Measurements from ENCODE around the gene GTSF1L. TPM values are rescaled to one million over a fixed set of nuclear protein-coding genes. Genes with fewer than 3 reads are reported as not detected.

Gene GTSF1L
- total RNA-seq, 1 donor from 2014 or later, result not detected

DNA sequence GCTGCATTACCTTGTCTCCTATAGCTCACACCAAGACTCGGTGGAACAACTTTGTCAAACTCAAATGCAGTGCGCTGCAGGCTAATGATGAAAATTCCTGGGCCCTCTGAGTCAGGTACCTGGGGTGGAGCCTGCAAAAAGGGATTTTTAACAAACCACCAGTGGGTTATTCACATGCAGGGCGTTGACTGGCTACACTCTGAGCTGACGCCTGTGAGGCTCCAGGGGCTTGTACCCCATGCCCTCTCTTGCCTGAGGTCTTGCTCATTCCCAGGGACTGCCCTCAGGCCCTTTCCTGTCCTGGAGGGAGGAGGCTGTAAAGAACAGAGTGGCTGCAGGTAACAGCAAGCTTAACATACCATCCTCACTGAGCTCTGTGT, 9.2 kb downstream of the GTSF1L start:
- peaks cover 10% of the 10 kb centered on the region for H3K4me1 Mint-ChIP-seq
- no peaks in the 10 kb centered on the region for H3K27me3 Mint-ChIP-seq
- H3K4me3 Mint-ChIP-seq, result no peak overlapping the region
- no peak for DNase-seq
- no peak overlapping the region for H3K27ac Mint-ChIP-seq
- H3K9me3 Mint-ChIP-seq, result peaks cover 4% of the 10 kb centered on the region
- intact Hi-C loops (cut with micrococcal nuclease), result no loop called here
- H3K36me3 Mint-ChIP-seq (ENCODE audit: low read depth), result peaks cover 28% of the 10 kb centered on the region

DNA sequence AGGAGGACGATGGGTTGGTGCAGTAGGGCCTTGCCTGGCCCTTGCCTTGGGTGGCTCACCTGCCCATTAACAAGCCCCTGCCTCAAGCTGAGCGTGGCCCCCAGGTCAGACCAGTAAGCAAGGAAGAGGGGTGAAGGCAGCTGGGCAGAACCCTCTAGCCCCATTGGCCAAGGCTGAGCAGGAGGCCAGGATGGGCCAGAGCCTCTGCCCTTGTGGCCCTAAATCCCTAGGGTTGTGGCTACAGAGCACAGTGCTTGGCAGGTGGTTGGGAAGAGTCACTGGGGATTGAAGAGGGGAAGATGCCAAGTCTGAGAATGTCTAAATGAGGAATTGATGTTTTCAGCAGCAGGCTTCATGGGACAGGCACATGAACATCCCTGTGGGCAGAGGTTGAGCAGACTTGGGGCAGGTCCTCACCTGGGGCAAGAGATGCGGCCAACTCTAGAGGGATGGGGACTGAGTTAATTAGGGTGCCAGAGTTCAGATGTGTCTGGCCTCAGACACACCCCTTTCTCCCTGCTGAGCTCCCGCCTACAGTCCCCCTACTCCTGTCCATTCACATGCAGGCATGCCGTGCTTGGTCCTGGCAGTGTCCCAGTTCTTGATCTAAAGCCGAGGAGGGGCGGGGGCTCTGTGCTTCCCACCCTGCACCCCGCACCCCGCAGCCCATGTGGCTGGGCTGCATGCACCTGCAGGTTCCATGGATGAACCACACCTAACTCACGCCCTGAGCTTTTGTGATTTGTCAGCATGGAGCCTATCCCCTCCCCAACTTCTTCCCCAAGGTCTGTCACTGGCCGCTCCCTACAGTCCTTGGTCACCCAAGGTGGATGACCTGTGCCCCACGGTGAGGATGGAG, 9.8 kb downstream of the GTSF1L start:
- Mint-ChIP-seq H3K27me3 (no peaks in the 10 kb centered on the region), H3K36me3 (ENCODE audit: low read depth) (peaks cover 28% of the 10 kb centered on the region), H3K27ac (no peak overlapping the region), H3K4me3 (no peak overlapping the region), H3K4me1 (peaks cover 5% of the 10 kb centered on the region), H3K9me3 (peaks cover 4% of the 10 kb centered on the region)
- no peak for DNase-seq
- intact Hi-C loops (cut with micrococcal nuclease), result no loop called here

- H3K4me1 Mint-ChIP-seq, result peaks cover 3% of the 10 kb centered on the region
- H3K9me3 Mint-ChIP-seq, result peaks cover 4% of the 10 kb centered on the region
- H3K27ac Mint-ChIP-seq, result no peak overlapping the region
- H3K36me3 Mint-ChIP-seq (ENCODE audit: low read depth), result peaks cover 29% of the 10 kb centered on the region
- no peak for DNase-seq
- intact Hi-C loops (cut with micrococcal nuclease), result no loop called here
- H3K4me3 Mint-ChIP-seq, result no peak overlapping the region
- no peaks in the 10 kb centered on the region for H3K27me3 Mint-ChIP-seq
These were observed 10.7 kb downstream of the GTSF1L start for GRCh38 chr20:43716123-43716522.

GRCh38 chr20:43715511-43715910, 11.3 kb downstream of the GTSF1L start:
- H3K9me3 Mint-ChIP-seq, result peaks cover 4% of the 10 kb centered on the region
- no peak overlapping the region for H3K27ac Mint-ChIP-seq
- intact Hi-C loops (cut with micrococcal nuclease), result no loop called here
- no peak overlapping the region for H3K4me3 Mint-ChIP-seq
- no peaks in the 10 kb centered on the region for H3K27me3 Mint-ChIP-seq
- no peak for DNase-seq
- H3K4me1 Mint-ChIP-seq, result peaks cover 2% of the 10 kb centered on the region
- H3K36me3 Mint-ChIP-seq (ENCODE audit: low read depth), result peaks cover 31% of the 10 kb centered on the region

DNA sequence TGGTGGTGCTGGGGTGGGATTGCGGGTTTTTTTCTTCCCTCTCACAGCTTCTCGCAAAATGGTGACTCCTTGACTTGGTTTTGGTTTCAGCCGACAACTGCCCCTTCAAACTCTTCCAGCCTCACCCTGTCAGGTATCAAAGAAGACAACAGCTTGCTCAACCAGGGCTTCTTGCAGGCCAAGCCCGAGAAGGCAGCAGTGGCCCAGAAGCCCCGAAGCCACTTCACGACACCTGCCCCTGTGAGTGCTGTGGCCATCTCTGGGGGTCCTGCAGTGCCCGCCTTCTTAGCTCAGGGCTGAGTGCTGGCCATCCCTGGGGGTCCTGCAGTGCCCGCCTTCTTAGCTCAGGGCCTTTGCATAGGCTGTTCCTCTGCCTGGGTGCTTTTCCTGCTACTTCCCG, 11.8 kb downstream of the GTSF1L start:
- no peak overlapping the region for H3K27ac Mint-ChIP-seq
- H3K27me3 Mint-ChIP-seq, result no peaks in the 10 kb centered on the region
- DNase-seq, result no peak
- peaks cover 2% of the 10 kb centered on the region for H3K4me1 Mint-ChIP-seq
- H3K4me3 Mint-ChIP-seq, result no peak overlapping the region
- H3K9me3 Mint-ChIP-seq, result peaks cover 3% of the 10 kb centered on the region
- peaks cover 30% of the 10 kb centered on the region for H3K36me3 Mint-ChIP-seq (ENCODE audit: low read depth)
- intact Hi-C loops (cut with micrococcal nuclease), result no loop called here

DNA sequence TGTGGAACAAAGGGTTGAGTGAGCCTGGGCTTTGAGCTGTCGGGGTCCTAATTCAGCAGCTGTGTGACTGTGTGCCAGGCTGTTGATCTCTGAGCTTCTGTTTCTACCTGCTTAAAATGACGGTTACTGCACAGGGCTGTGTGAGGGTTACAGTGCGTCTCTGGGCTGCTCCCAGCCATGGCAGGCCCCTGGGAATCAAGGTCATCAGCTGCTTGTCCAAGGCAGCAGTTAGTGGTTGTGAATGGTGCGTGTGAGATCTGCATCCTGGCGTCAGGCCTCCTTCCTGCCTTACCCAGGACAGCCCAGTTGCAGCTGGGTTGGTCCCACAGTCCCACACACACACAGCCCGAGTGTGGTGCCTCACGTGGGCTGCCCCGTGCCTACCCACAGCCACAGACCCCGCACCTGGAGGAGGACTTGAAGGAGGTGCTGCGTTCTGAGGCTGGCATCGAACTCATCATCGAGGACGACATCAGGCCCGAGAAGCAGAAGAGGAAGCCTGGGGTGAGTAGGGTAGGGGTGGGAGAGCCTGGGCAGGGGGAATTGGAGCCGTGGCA, 15.6 kb downstream of the GTSF1L start:
- no peak overlapping the region for H3K27ac Mint-ChIP-seq
- intact Hi-C loops (cut with micrococcal nuclease), result no loop called here
- H3K36me3 Mint-ChIP-seq (ENCODE audit: low read depth), result peaks cover 37% of the 10 kb centered on the region
- no peaks in the 10 kb centered on the region for H3K9me3 Mint-ChIP-seq
- no peak for DNase-seq
- no peak overlapping the region for H3K4me3 Mint-ChIP-seq
- no peaks in the 10 kb centered on the region for H3K4me1 Mint-ChIP-seq
- no peaks in the 10 kb centered on the region for H3K27me3 Mint-ChIP-seq

DNA sequence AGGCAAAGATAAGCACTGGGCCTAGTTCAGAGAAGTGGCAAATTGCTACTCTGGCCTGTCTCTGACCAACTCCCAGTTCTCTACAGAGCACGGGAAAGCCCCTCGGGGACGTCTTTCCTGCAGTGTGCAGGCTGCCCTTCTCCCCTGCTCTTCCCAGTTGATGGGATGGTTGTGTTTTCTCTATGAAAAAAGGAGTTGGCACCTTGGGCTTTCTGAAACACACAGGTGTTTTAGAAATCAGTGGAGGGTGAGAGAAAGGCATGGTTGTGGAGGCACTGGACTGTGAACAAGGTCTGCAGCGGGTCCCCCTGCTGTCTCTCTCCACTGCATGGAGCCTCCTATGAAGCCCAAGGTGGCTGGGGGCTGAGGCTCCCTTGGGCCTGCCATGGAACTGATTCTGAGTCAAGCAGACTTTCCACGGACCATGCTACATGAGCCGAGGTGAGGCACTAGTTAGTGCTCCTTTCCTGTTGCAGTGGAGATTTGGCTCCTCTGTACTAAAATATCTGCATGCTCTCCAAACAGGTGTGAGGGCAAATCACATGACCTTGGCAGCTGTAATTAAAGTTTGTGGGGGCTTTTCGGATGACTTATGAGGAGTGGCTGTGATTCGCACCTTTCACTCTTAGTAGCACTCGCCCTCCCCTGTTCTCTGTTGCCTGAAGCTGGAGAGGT, 16.3 kb downstream of the GTSF1L start:
- Mint-ChIP-seq H3K4me3 (no peak overlapping the region), H3K36me3 (ENCODE audit: low read depth) (peaks cover 41% of the 10 kb centered on the region), H3K27ac (no peak overlapping the region), H3K9me3 (no peaks in the 10 kb centered on the region), H3K4me1 (no peaks in the 10 kb centered on the region), H3K27me3 (no peaks in the 10 kb centered on the region)
- intact Hi-C loops (cut with micrococcal nuclease), result no loop called here
- DNase-seq, result no peak

DNA sequence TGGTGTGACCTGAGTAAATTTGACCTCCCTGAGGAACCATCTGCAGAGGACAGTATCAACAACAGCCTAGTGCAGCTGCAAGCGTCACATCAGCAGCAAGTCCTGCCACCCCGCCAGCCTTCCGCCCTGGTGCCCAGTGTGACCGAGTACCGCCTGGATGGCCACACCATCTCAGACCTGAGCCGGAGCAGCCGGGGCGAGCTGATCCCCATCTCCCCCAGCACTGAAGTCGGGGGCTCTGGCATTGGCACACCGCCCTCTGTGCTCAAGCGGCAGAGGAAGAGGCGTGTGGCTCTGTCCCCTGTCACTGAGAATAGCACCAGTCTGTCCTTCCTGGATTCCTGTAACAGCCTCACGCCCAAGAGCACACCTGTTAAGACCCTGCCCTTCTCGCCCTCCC, 24.3 kb downstream of the GTSF1L start:
- Mint-ChIP-seq H3K36me3 (ENCODE audit: low read depth) (peaks cover 55% of the 10 kb centered on the region), H3K27ac (no peak overlapping the region), H3K9me3 (no peaks in the 10 kb centered on the region), H3K4me3 (no peak overlapping the region), H3K4me1 (peaks cover 5% of the 10 kb centered on the region), H3K27me3 (no peaks in the 10 kb centered on the region)
- no peak for DNase-seq
- intact Hi-C loops (cut with micrococcal nuclease), result no loop called here

DNA sequence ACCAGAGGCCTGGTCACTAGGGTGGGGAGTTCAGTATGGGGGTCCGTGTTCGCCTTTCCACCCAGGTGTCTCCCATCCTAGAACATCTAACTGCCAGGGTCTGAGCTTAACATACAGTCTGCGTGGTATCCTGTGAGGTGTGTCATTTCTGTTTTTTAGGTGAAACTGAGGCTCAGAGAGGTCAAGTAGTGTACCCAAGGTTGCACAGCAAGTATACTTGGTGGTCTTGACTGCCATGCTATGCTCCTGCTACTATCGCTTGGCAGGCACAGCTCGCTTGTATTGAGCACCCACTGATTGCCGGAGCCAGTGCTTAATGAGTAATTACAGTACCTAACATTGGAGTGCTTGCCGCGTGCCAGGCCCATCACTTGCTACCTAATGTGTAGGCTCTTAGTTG, 26.2 kb downstream of the GTSF1L start:
- H3K36me3 Mint-ChIP-seq (ENCODE audit: low read depth), result peaks cover 47% of the 10 kb centered on the region
- H3K27ac Mint-ChIP-seq, result no peak overlapping the region
- intact Hi-C loops (cut with micrococcal nuclease), result no loop called here
- no peak for DNase-seq
- H3K4me1 Mint-ChIP-seq, result peaks cover 5% of the 10 kb centered on the region
- no peak overlapping the region for H3K4me3 Mint-ChIP-seq
- no peaks in the 10 kb centered on the region for H3K27me3 Mint-ChIP-seq
- no peaks in the 10 kb centered on the region for H3K9me3 Mint-ChIP-seq

GRCh38 chr20:43699941-43700565, 26.7 kb downstream of the GTSF1L start:
- H3K27ac Mint-ChIP-seq, result no peak overlapping the region
- intact Hi-C loops (cut with micrococcal nuclease), result no loop called here
- DNase-seq, result no peak
- no peaks in the 10 kb centered on the region for H3K9me3 Mint-ChIP-seq
- H3K4me1 Mint-ChIP-seq, result peaks cover 5% of the 10 kb centered on the region
- no peak overlapping the region for H3K4me3 Mint-ChIP-seq
- H3K27me3 Mint-ChIP-seq, result no peaks in the 10 kb centered on the region
- peaks cover 43% of the 10 kb centered on the region for H3K36me3 Mint-ChIP-seq (ENCODE audit: low read depth)

GRCh38 chr20:43695571-43695970, 31.2 kb downstream of the GTSF1L start:
- H3K27ac Mint-ChIP-seq, result no peak overlapping the region
- H3K36me3 Mint-ChIP-seq (ENCODE audit: low read depth), result peaks cover 27% of the 10 kb centered on the region
- intact Hi-C loops (cut with micrococcal nuclease), result no loop called here
- no peak for DNase-seq
- H3K4me3 Mint-ChIP-seq, result no peak overlapping the region
- H3K4me1 Mint-ChIP-seq, result peaks cover 7% of the 10 kb centered on the region
- H3K27me3 Mint-ChIP-seq, result no peaks in the 10 kb centered on the region
- no peaks in the 10 kb centered on the region for H3K9me3 Mint-ChIP-seq

- Mint-ChIP-seq H3K27me3 (no peaks in the 10 kb centered on the region), H3K27ac (no peak overlapping the region), H3K36me3 (ENCODE audit: low read depth) (peaks cover 20% of the 10 kb centered on the region), H3K4me1 (peaks cover 3% of the 10 kb centered on the region), H3K4me3 (no peak overlapping the region), H3K9me3 (no peaks in the 10 kb centered on the region)
- intact Hi-C loops (cut with micrococcal nuclease), result no loop called here
- no peak for DNase-seq
These were observed 32.0 kb downstream of the GTSF1L start for GRCh38 chr20:43694763-43695162.

GRCh38 chr20:43691928-43692524, 34.8 kb downstream of the GTSF1L start:
- Mint-ChIP-seq H3K4me1 (peaks cover 11% of the 10 kb centered on the region), H3K4me3 (no peak overlapping the region), H3K9me3 (no peaks in the 10 kb centered on the region), H3K27me3 (no peaks in the 10 kb centered on the region), H3K27ac (no peak overlapping the region), H3K36me3 (ENCODE audit: low read depth) (peaks cover 24% of the 10 kb centered on the region)
- peak; percentile 88 for DNase-seq
- intact Hi-C loops (cut with micrococcal nuclease), result loop anchor here (1.0 kb wide), 2 partner anchors 154 to 243 kb away; no protein-coding TSS in a partner anchor

Data from activated CD4-positive, alpha-beta T cell treated with anti-CD3 and anti-CD28 coated beads, Interleukin-2, amount 10 ng/mL, durations not matched to agents 24 days and 14 days (primary cell).